HG03442 (cell line): ENCODE results near the gene LMNTD2.

Experiments used
- ATAC-seq: cut with Tn5 transposase; IDR thresholded peaks from one replicate; pipeline ENCODE4 v1.9.1; 2021; ENCODE audit warnings: mild to moderate bottlenecking, moderate library complexity; ENCODE audit not compliant: unreplicated experiment

Gene LMNTD2

GRCh38 chr11:568306-569157, 8.0 kb upstream of the LMNTD2 start:
- ATAC-seq = peak; percentile 83

- no peak for ATAC-seq
Measured at GRCh38 chr11:567629-568292, 7.2 kb upstream of the LMNTD2 start.

GRCh38 chr11:567011-567628, 6.6 kb upstream of the LMNTD2 start:
- no peak for ATAC-seq

DNA sequence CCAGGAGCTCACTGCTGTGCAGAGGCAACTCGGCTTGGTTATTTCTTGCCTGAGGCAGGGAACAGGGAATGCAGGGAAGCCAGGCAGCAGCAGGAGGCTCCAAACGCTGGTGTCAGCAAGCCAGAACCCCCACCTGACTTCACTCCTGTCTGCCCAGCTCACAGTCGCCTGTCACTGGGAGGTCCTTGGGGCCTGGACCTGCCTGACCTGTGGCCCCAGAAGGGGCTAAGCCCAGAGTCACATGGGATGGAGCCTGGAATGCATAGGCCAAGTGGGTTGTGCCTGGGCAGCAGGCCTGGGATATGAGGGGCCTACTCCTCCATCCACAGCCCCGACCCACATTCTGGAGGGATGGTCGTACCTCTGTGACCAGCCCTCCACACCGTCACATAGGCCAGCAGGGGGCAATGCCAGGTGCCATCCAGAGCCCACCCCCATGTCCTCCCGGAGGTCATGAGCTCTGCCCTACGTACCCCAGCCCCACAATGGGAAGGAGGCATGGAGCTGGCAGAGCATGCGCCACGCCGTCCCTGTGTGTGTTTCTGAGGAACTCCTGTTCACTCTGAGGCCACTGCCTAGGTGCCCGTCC, 5.5 kb upstream of the LMNTD2 start:
- no peak for ATAC-seq

- no peak for ATAC-seq
Measured at GRCh38 chr11:563812-564578, 3.5 kb upstream of the LMNTD2 start.

GRCh38 chr11:563066-563811, 2.7 kb upstream of the LMNTD2 start:
- no peak for ATAC-seq

GRCh38 chr11:562046-562645, 1.6 kb upstream of the LMNTD2 start:
- no peak for ATAC-seq

- peak; percentile 34 for ATAC-seq
Measured at GRCh38 chr11:561148-562003, 838 bp upstream of the LMNTD2 start.

GRCh38 chr11:559712-560304, 730 bp downstream of the LMNTD2 start:
- no peak for ATAC-seq

DNA sequence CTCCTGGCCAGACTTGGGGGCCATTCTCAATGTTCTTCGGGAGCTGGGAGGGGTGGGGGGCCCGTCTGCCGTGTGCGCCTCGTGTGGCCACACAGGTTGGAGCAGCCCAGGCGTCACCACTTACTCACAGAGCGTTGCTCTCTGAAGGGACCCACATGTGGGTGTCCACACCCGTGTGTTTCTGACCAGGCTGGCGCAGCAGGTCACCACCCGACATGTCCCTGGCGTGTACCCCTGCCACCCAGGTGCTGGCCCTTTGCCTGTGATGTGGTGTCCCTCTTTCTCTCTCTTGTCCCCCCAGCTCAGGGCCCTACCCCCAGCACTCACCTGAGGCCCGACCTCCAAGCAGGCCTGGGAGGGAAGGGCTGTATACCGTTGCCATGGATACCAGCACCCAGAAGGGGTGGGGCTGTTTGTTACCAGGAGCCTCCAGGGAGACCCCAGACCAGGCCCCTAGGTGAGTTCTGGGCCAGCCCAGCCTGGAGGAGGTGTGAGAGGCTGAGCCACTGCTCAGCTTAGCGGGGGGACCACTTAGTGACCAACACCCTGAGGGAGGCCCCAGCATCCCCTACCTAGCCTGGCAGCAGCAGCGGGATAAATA, 1.4 kb downstream of the LMNTD2 start:
- no peak for ATAC-seq

- no peak for ATAC-seq
Measured at GRCh38 chr11:558503-558902, 2.0 kb downstream of the LMNTD2 start.

DNA sequence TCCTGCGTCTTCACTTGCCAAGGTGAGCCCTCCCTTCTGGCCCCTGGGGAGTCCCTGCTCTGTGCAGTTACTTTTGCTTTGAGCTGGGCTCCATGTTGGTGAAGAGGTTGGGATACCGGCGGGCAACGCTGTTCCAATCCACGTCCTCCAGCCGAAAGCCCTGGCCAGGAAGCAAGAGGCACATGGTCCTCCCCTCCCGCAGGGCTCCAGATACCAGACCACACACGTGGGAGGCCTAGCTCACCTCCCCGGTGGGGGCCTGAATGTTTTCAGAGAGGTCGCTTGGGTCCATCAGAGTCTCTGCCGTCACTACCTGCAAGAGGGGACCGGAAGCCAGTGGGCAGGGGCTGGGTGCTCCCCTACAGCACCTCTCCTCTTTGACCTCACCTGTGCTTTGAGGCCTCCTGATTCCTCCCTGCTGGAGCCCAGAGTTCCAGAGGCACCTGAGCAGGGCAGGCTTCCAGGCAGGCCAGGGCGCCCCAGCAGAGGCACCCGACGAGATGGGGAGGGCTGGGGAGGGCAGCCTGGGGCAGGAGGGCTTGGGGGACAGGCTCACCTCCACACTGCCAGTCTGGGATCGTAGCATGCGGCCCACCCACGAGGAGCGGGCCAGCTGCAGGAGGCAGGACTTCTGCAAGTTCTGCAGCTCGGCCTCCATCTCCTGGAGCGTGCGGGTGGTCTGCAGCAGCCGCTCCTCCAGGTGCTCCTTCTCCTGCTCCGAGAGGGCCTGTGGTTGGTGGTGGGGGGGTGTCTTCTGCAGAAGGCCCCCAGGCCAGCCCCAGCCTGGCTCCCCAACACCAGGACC, 3.0 kb downstream of the LMNTD2 start:
- ATAC-seq = no peak

GRCh38 chr11:556662-557256, 3.8 kb downstream of the LMNTD2 start:
- ATAC-seq = no peak

DNA sequence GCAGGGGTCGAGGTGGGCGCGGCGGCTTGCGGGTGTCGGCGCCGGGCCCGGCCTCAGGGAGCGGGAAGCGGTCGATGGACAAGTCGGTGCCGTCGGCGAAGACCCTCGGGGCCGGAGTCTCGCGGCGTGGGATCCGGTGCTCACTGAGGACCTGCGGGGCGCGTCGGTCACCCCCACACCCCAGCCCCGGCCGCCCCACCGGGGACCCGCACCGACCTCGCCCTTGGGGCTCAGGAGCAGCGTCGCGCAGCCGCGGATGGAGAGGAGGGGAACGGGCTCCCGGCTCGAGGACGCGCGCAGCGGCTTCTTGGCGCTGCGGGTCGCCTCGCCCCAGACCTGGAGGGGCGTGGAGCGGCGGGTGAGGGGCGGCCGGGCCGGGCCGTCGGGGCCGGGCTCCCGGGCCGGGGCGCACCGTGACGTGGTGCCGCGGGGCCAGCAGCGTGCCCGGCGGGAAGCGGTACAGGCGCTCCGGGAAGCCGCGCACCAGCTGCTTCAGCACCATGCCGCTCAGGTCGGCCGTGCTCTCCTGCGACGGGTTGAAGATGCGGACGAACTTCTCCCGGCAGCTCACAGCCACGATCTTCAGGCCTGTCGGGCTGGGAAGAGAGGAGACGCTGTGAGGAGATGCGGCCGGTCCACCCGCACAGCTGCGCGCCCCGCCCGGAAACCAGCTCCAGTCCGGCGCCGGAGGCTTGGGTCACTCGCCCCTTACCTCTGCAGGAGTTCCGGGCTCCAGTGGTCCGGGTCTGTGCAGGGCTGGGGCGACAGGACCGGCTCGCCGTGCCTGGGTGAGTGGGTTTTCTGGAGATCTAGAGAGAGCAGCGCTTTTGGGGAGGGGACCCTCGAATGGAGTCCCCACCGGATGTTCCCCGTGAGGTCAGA, 4.5 kb downstream of the LMNTD2 start:
- ATAC-seq = no peak

GRCh38 chr11:555227-555779, 5.2 kb downstream of the LMNTD2 start:
- ATAC-seq = no peak
